GM18951 (cell line): ENCODE measurements around the gene PCDHA9.

ENCODE experiments used
- POLR2A ChIP-seq: IDR thresholded peaks from 4 replicates; pipeline ENCODE4 v1.6.1; 2011; ENCODE audit warnings: mild to moderate bottlenecking; ENCODE audit not compliant: insufficient read length, insufficient read depth; ENCODE audit errors: extremely low read depth
- in situ Hi-C: fragments of 300-500 bp; cut with MboI; formaldehyde crosslinking; loops from one replicate; pipeline ENCODE4 v1.12.0; 2022; ENCODE audit warnings: low sequenced_read_pairs, mixed read lengths, inconsistent platforms; ENCODE audit not compliant: unreplicated experiment

PCDHA9 gene

DNA sequence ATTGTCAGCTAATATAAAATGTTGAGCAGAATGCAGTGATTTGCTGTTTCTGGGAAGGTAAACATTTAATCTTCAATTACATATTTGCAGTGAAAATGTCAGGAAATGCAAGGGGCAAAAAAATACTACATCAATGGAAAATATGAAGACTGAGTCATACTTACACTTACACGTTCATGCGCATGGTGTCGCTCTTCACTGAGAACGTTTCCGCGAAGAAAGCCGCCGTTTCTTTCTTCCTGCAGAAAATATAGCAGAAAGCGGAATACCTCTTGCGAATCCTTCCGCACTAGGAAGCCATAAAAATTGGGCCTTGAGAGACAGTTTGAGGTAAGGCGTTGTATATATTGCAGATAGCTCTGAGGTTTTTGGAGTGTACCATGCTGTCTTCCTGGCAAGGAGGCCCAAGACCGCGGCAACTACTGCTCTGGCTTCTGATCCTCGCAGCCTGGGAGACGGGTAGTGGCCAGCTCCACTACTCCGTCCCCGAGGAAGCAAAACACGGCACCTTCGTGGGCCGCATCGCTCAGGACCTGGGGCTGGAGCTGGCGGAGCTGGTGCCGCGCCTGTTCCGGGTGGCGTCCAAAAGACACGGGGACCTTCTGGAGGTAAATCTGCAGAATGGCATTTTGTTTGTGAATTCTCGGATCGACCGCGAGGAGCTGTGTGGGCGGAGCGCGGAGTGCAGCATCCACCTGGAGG lies 33.9 kb downstream of the PCDHA9 start, which contains the start of gene PCDHA13:
Gene PCDHA13 (plus strand): TSS at position 236 of the 702 bp plus-strand sequence. CDS start 145 bp downstream, at position 381.
- in situ Hi-C loops: no loop called here

GRCh38 chr5:140882591-140882899 lies 34.4 kb downstream of the PCDHA9 start:
- in situ Hi-C loops: no loop called here
- no peak for TF ChIP-seq POLR2A

More for the DNA sequence above, 33.9 kb downstream of the PCDHA9 start, which contains the start of gene PCDHA13:
- TF ChIP-seq POLR2A: no peak

DNA sequence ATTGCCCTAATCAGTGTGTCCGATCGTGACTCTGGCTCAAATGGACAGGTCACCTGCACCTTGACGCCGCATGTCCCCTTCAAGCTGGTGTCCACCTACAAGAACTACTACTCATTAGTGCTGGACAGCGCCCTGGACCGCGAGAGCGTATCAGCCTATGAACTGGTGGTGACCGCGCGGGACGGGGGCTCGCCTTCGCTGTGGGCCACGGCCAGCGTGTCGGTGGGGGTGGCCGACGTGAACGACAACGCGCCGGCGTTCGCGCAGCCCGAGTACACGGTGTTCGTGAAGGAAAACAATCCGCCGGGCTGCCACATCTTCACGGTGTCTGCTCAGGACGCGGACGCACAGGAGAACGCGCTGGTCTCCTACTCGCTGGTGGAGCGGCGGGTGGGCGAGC lies 35.2 kb downstream of the PCDHA9 start:
- in situ Hi-C loops: no loop called here
- TF ChIP-seq POLR2A: no peak

DNA sequence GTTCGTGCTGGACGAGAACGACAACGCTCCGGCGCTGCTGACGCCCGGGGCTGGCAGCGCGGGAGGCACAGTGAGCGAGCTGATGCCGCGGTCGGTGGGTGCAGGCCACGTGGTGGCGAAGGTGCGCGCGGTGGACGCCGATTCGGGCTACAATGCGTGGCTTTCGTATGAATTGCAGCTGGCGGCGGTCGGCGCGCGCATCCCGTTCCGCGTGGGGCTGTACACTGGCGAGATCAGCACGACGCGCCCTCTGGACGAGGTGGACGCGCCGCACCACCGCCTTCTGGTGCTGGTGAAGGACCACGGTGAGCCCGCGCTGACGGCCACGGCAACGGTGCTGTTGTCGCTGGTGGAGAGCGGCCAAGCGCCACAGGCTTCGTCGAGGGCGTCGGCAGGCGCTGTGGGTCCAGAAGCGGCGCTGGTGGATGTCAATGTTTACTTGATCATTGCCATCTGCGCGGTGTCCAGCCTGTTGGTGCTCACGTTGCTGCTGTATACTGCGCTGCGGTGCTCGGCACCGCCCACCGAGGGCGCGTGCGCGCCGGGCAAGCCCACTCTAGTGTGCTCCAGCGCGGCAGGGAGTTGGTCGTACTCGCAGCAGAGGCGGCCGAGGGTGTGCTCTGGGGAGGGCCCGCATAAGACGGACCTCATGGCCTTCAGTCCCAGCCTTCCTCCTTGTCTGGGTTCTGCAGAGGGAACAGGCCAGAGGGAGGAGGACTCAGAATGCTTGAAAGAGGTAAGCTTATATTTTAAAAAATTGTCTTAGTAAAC lies 35.9 kb downstream of the PCDHA9 start:
- no peak for TF ChIP-seq POLR2A
- in situ Hi-C loops: no loop called here
